A549 (cell line): ENCODE measurements around the gene CCDC33. TPM values are rescaled to one million over a fixed set of nuclear protein-coding genes. Genes with fewer than 3 reads are reported as not detected.
A peak's percentile ranks its signal among the peaks of the same experiment; 100 is the strongest.

ENCODE experiments used
- ATAC-seq, 2 experiments: fragments of 200-7000 bp in 1 of 2; fragments of >200 bp in 1 of 2; cut with Nextera tagmentation in 1 of 2; cut with Tn5 transposase in 1 of 2; 3 replicates each; pipeline versions ENCODE4 v1.8.0 to v1.9.1; 2018 to 2020; ENCODE audit warnings: mild to moderate bottlenecking in 1 of 2, moderate library complexity in 1 of 2
- CTCF ChIA-PET: fragments of 300-600 bp; sonication (Branson Sonifier 250); formaldehyde crosslinking; extraction: SDS; loops from one replicate; lab custom pipeline; 2021; ENCODE audit warnings: antibody characterized with exemption, inconsistent platforms; lab: Yijun Ruan, JAX
- POLR2A ChIA-PET: fragments of 350-600 bp; formaldehyde crosslinking; extraction: SDS; loops from one replicate; lab custom pipeline; 2021; ENCODE audit warnings: antibody characterized with exemption, inconsistent platforms; lab: Yijun Ruan, JAX
- DNase-seq, 2 experiments: peaks; one replicate each; pipeline versions ENCODE4 v3.0.0 to v3.0.0-alpha.2; 2011 to 2016; ENCODE audit warnings: low read depth in 1 of 2, low spot score in 1 of 2
- FAIRE-seq: peaks from 2 replicates; lab custom pipeline; 2011; peaks lifted over from hg19 to GRCh38; lab: Jason Lieb, UNC
- H3K27ac ChIP-seq, 2 experiments: fragments of >200 bp; sonication (Bioruptor Twin); formaldehyde crosslinking; 3 replicates each; pipeline ENCODE4 v1.5.1; 2016 to 2017
- H3K4me1 ChIP-seq: fragments of >200 bp; sonication (Bioruptor Twin); formaldehyde crosslinking; 3 replicates; pipeline ENCODE4 v1.6.1; 2016
- H3K4me2 ChIP-seq: fragments of >200 bp; sonication (Bioruptor Twin); formaldehyde crosslinking; 3 replicates; pipeline ENCODE4 v1.6.1; 2016
- H3K4me3 ChIP-seq: fragments of >200 bp; sonication (Bioruptor Twin); formaldehyde crosslinking; 3 replicates; pipeline ENCODE4 v1.5.1; 2016
- H3K9me3 ChIP-seq: fragments of >200 bp; sonication (Bioruptor Twin); formaldehyde crosslinking; 3 replicates; pipeline ENCODE4 v1.6.1; 2016
- CBX8 ChIP-seq: fragments of 200-600 bp; sonication (generic); IDR thresholded peaks from 2 replicates; pipeline ENCODE4 v1.6.1; 2016
- CHD4 ChIP-seq: fragments of 200-600 bp; sonication (generic); IDR thresholded peaks from 2 replicates; pipeline ENCODE4 v1.6.1; 2016; ENCODE audit warnings: antibody characterized with exemption, mild to moderate bottlenecking, borderline replicate concordance
- EP300 ChIP-seq, 2 experiments: fragments of >200 bp; sonication (Bioruptor Twin); formaldehyde crosslinking; IDR thresholded peaks; 2 replicates in 1 of 2; 3 replicates in 1 of 2; pipeline ENCODE4 v1.6.1; 2016 to 2017
- HOXA7 ChIP-seq: fragments of 250-450 bp; sonication (Bioruptor Pico); IDR thresholded peaks from 2 replicates; pipeline ENCODE4 v1.5.0; 2020; ENCODE audit warnings: mild to moderate bottlenecking, moderate library complexity
- HOXB13 ChIP-seq: fragments of 250-450 bp; sonication (Bioruptor Pico); IDR thresholded peaks from 2 replicates; pipeline ENCODE4 v1.5.0; 2020; ENCODE audit warnings: low read depth, mild to moderate bottlenecking, moderate library complexity
- NPAS2 ChIP-seq: fragments of 250-450 bp; sonication (Bioruptor Pico); IDR thresholded peaks from 2 replicates; pipeline ENCODE4 v1.8.0; 2022; ENCODE audit warnings: mild to moderate bottlenecking, moderate library complexity, borderline replicate concordance
- PHF8 ChIP-seq: fragments of 200-600 bp; sonication (generic); IDR thresholded peaks from 2 replicates; pipeline ENCODE4 v1.6.1; 2016; ENCODE audit warnings: low read depth, mild to moderate bottlenecking, antibody characterized with exemption, moderate library complexity, borderline replicate concordance
- RAD21 ChIP-seq, 2 experiments: fragments of >200 bp in 1 of 2; sonication (Bioruptor Twin) in 1 of 2; formaldehyde crosslinking in 1 of 2; IDR thresholded peaks in 1 of 2; conservative IDR thresholded peaks in 1 of 2; 2 replicates in 1 of 2; 3 replicates in 1 of 2; pipeline ENCODE4 v1.6.1; 2012 to 2018; ENCODE audit warnings: inconsistent platforms in 1 of 2
- RNF2 ChIP-seq: fragments of 200-600 bp; sonication (generic); IDR thresholded peaks from 2 replicates; pipeline ENCODE4 v1.6.1; 2016; ENCODE audit warnings: low read depth, mild to moderate bottlenecking, antibody characterized with exemption, moderate library complexity, borderline replicate concordance
- SMC3 ChIP-seq: fragments of >200 bp; sonication (Bioruptor Twin); formaldehyde crosslinking; IDR thresholded peaks from 3 replicates; pipeline ENCODE4 v1.6.1; 2018; ENCODE audit warnings: inconsistent platforms
- TFCP2L1 ChIP-seq: fragments of 250-450 bp; sonication (Bioruptor Pico); IDR thresholded peaks from 2 replicates; pipeline ENCODE4 v1.5.0; 2021; ENCODE audit warnings: mild to moderate bottlenecking
- ZC3H11A ChIP-seq: fragments of 450-650 bp; IDR thresholded peaks from 2 replicates; pipeline ENCODE4 v1.6.1; 2014; ENCODE audit warnings: antibody characterized with exemption, mild to moderate bottlenecking
- WGBS: methylation state at CpG from one replicate; pipeline ENCODE4 v1.1.6; 2017; ENCODE audit errors: missing lambda C conversion rate; 5-methylcytosine and 5-hydroxymethylcytosine counted together
- polyA plus RNA-seq, 4 experiments: library from polyadenylated mRNA; depleted of rRNA in 3 of 4; stranded (reverse); fragments of >200 nt; fragmentation: RNase III in 1 of 4; extraction: RNeasy Plus Mini Kit Qiagen cat#74134 plus additional on column Dnase treatment in 1 of 4; gene quantifications; 2 replicates in 3 of 4; 3 replicates in 1 of 4; pipeline ENCODE4 v1.2.3, GENCODE V29; 2011 to 2017
- TF ChIP-seq, protein P1 (sequence below): fragments of 150-350 bp; IDR thresholded peaks from 2 replicates; pipeline ENCODE4 v1.6.1; 2014; ENCODE audit warnings: low read depth, mild to moderate bottlenecking, low read length
- TF ChIP-seq, protein P2 (sequence below): IDR thresholded peaks from 2 replicates; pipeline ENCODE4 v1.6.1; 2012
- TF ChIP-seq, protein P3 (sequence below): fragments of >200 bp; sonication (Bioruptor Twin); formaldehyde crosslinking; IDR thresholded peaks from 3 replicates; pipeline ENCODE4 v1.5.1; 2016
- TF ChIP-seq, protein P4 (sequence below): IDR thresholded peaks from 2 replicates; pipeline ENCODE4 v1.6.1; 2012

The CCDC33 gene
- polyA plus RNA-seq, 2 of the 4 experiments (the other 2 are of a cell fraction): 5.9 to 9.2 TPM

DNA sequence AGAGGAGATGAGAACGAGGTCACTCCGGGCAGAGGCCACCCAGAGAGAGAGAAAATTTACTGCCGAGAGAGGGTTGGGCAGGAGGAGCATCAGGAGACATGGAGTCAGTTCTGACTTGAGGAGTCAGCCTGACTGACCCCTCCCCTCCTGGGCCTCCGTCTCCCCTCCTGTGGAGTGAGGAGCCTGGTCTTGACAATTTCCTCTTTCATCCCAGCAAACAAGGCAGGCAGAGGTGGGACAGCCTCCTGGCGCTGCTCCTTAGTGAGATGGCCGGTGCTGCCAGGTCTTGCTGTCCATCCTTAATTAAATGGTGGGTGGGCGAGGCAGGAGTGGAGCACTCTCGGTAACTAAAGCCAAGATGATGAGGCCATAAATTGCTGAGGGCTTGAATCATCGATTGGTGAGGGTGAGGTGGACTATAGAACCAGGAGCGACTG is 70.7 kb downstream of the CCDC33 start:
- CTCF ChIA-PET: interaction anchor here (0.8 to 10.1 kb wide), 24 partner anchors 9 to 405 kb away, joined by 3 to 174 read pairs (median 8); partner anchors contain the start of genes ISLR and STRA6
- no peak for TF ChIP-seq TFCP2L1 (CRISPR knock-in tag)
- TF ChIP-seq, protein P1, sequence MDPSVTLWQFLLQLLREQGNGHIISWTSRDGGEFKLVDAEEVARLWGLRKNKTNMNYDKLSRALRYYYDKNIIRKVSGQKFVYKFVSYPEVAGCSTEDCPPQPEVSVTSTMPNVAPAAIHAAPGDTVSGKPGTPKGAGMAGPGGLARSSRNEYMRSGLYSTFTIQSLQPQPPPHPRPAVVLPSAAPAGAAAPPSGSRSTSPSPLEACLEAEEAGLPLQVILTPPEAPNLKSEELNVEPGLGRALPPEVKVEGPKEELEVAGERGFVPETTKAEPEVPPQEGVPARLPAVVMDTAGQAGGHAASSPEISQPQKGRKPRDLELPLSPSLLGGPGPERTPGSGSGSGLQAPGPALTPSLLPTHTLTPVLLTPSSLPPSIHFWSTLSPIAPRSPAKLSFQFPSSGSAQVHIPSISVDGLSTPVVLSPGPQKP: no peak
- no peak for TF ChIP-seq RNF2
- TF ChIP-seq SMC3: no peak
- no peak for TF ChIP-seq ZC3H11A
- TF ChIP-seq EP300 (IDR thresholded peaks at IDR 0.05): no peak
- no peak for TF ChIP-seq NPAS2
- TF ChIP-seq, protein P2, sequence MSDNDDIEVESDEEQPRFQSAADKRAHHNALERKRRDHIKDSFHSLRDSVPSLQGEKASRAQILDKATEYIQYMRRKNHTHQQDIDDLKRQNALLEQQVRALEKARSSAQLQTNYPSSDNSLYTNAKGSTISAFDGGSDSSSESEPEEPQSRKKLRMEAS: no peak
- POLR2A ChIA-PET: interaction anchor here (1.7 kb wide), 1 partner anchor 132 kb away, joined by 3 read pairs; no protein-coding TSS in a partner anchor
- peak overlapping the region in 1 of 2 experiments; percentile 56; a peak in 2 of 6 replicates for H3K27ac ChIP-seq
- FAIRE-seq: no peak
- no peak overlapping the region for H3K4me3 ChIP-seq
- peaks cover 21% of the 10 kb centered on the region for H3K4me1 ChIP-seq
- no peaks in the 10 kb centered on the region for H3K9me3 ChIP-seq
- no peak for DNase-seq
- 53% methylated on average over 7 of the region's 10 CpGs for WGBS
- 0 out of 3 replicates have a peak overlapping the region, but pooled peaks have one; percentile 43 for H3K4me2 ChIP-seq
- no peak for ATAC-seq

DNA sequence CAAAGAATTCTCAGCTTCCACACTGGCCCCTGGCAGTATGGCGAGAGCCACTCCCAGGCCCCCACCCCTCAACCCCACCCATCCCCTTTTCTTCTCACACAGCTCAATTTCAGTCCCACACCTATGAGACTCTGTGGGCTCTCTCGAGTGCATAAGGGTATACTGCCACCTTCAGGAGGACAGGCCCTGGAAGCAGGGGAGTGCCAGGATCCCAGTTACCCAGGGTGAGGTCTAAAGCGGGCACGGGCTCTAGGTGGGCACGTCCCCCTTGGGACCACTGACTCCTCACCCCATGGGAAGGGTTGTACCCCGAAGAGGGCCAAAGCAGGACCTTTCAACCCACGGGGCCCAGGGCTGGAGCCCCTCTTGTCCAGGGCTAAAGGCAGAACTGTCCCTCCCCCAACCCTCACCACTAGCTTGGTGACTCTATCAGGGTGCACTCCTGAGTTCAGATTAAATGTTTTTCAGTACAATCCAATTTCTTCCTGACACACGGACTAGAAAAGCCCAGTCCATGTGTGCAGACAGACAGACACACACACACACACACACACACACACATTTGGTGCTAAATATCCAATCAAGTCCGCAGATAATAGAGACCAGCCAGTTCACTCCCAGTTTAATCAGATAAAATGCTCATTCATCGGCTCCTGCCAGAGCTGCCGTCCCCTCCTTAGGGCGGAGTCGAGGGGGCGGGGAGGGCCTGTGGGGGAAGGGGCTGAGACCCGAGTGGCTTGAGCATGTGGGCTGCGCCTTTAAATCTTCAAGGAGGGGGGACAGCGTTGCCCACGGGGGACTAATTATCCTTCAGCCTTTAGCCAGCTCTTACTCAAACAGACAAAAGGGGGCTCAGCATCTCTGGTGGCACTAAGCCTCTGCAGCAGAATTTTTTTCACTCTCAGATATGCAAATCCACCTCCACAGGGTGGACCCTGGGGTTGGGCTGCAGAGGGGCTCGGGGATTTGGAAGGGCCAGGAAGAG is 72.0 kb downstream of the CCDC33 start:
- H3K4me2 ChIP-seq: peak overlapping the region; percentile 43; the same call in 2 of the 3 replicates
- H3K27ac ChIP-seq: peak overlapping the region in 1 of 2 experiments; percentile 62; a peak in 2 of 6 replicates
- no peak for FAIRE-seq
- ChIA-PET CTCF (interaction anchor here (0.5 to 10.1 kb wide), 67 partner anchors 8 to 406 kb away, joined by 3 to 174 read pairs (median 5); partner anchors contain the start of genes CCDC33, ISLR, ISLR2 and STRA6), POLR2A (interaction anchor here (0.7 to 1.7 kb wide), 5 partner anchors 68 to 172 kb away, joined by 3 to 8 read pairs (median 3); no protein-coding TSS in a partner anchor)
- peak; percentile 85 to 87 for TF ChIP-seq RAD21 (conservative IDR thresholded peaks at IDR 0.05 in 1 of 2, IDR thresholded peaks at IDR 0.05 in 1 of 2)
- TF ChIP-seq, protein P3, sequence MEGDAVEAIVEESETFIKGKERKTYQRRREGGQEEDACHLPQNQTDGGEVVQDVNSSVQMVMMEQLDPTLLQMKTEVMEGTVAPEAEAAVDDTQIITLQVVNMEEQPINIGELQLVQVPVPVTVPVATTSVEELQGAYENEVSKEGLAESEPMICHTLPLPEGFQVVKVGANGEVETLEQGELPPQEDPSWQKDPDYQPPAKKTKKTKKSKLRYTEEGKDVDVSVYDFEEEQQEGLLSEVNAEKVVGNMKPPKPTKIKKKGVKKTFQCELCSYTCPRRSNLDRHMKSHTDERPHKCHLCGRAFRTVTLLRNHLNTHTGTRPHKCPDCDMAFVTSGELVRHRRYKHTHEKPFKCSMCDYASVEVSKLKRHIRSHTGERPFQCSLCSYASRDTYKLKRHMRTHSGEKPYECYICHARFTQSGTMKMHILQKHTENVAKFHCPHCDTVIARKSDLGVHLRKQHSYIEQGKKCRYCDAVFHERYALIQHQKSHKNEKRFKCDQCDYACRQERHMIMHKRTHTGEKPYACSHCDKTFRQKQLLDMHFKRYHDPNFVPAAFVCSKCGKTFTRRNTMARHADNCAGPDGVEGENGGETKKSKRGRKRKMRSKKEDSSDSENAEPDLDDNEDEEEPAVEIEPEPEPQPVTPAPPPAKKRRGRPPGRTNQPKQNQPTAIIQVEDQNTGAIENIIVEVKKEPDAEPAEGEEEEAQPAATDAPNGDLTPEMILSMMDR: peak; percentile 67
- no peak for TF ChIP-seq CHD4
- peak; percentile 69 for TF ChIP-seq SMC3
- WGBS: 17% methylated on average over 18 of the region's 19 CpGs
- peak; percentile 61 to 83 for DNase-seq
- H3K4me3 ChIP-seq: no peak overlapping the region
- ATAC-seq: peak; percentile 88 to 94
- H3K9me3 ChIP-seq: no peaks in the 10 kb centered on the region
- H3K4me1 ChIP-seq: peaks cover 18% of the 10 kb centered on the region

DNA sequence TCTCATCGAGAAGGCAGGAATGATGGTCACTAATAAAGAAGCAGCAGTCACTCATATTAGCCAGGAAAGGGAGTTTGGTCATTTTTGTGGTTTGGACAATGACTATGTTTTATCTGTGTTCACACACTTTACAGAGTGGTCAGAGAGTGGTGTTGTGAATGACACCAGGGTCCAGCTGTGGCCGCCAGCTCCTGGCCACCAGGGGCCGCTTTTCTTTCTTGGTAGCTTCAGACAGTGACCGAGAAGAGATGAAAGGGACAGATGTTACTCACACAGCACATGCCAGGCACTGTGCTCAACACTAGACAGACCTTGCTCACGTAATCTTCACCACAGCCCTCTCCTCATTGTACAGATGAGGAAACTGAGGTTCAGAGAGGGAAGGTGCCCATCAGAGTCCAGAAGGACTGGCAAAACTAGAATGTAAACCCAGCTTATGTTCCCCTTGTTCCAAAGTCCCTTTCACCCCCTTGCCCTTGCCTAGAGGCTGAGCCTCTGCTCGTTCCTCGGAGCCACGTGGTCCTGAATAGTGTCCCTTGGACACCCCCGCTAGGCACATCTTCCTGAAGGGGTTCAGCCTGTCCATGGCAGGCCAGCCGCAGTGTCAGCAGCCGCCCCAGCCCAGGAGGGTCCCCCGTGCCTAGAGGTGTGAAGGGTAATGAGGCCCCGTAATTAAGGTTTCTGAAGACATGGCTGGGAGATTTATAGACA is 75.8 kb downstream of the CCDC33 start:
- 30% methylated on average over 13 of the region's 13 CpGs for WGBS
- H3K27ac ChIP-seq: 0 out of 6 replicates have a peak overlapping the region, but pooled peaks of 1 of the 2 experiments have one; percentile 33
- DNase-seq (peak; percentile 34 to 46), FAIRE-seq (no peak), ATAC-seq (peak; percentile 65 to 76)
- H3K4me2 ChIP-seq: no peak overlapping the region
- no peak overlapping the region for H3K4me3 ChIP-seq
- POLR2A ChIA-PET: no interaction called here
- H3K4me1 ChIP-seq: peaks cover 12% of the 10 kb centered on the region
- TF ChIP-seq, protein P3: peak; percentile 57
- no peak for TF ChIP-seq TFCP2L1 (CRISPR knock-in tag)
- TF ChIP-seq PHF8: no peak
- no peak for TF ChIP-seq CBX8
- no peak for TF ChIP-seq HOXB13
- TF ChIP-seq, protein P4, sequence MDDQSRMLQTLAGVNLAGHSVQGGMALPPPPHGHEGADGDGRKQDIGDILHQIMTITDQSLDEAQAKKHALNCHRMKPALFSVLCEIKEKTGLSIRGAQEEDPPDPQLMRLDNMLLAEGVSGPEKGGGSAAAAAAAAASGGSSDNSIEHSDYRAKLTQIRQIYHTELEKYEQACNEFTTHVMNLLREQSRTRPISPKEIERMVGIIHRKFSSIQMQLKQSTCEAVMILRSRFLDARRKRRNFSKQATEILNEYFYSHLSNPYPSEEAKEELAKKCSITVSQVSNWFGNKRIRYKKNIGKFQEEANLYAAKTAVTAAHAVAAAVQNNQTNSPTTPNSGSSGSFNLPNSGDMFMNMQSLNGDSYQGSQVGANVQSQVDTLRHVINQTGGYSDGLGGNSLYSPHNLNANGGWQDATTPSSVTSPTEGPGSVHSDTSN: no peak
- TF ChIP-seq RAD21 (conservative IDR thresholded peaks at IDR 0.05 in 1 of 2, IDR thresholded peaks at IDR 0.05 in 1 of 2): peak in 1 of 2 experiments; percentile 30; a peak in 2 of 5 replicates
- TF ChIP-seq SMC3: peak; percentile 40
- TF ChIP-seq HOXA7 (CRISPR knock-in tag): no peak
- CTCF ChIA-PET: interaction anchor here (0.9 to 10.1 kb wide), 11 partner anchors 8 to 260 kb away, joined by 3 to 174 read pairs (median 5); partner anchors contain the start of gene ISLR2
- no peaks in the 10 kb centered on the region for H3K9me3 ChIP-seq
